Tibial nerve (tissue), 4 donors: ENCODE data around the gene PPP4R1. TPM values are rescaled to one million over a fixed set of nuclear protein-coding genes. Genes with fewer than 3 reads are reported as not detected.

Source experiments
- DNase-seq, 2 donors: peaks; one replicate each; pipeline ENCODE4 v3.0.0-alpha.2; 2019; ENCODE audit warnings: low spot score in 2 of 2
- H3K27ac ChIP-seq, 4 donors: fragments of 200-600 bp; sonication (generic) in 3 of 4; one replicate each; pipeline ENCODE4 v1.5.1; 2017 to 2019; ENCODE audit warnings: mild to moderate bottlenecking in 1 of 4
- H3K27me3 ChIP-seq, 2 donors: fragments of 200-600 bp; sonication (generic) in 1 of 2; one replicate each; pipeline versions ENCODE4 v1.5.1 to v1.6.0; 2017 to 2019
- H3K36me3 ChIP-seq, 3 donors: fragments of 200-600 bp; sonication (generic); one replicate each; pipeline ENCODE4 v1.5.1; 2018 to 2019
- H3K4me1 ChIP-seq, 4 donors: fragments of 200-600 bp; sonication (generic) in 3 of 4; one replicate each; pipeline ENCODE4 v1.5.1; 2017 to 2019
- H3K4me3 ChIP-seq, 4 donors: fragments of 200-600 bp; sonication (generic) in 3 of 4; one replicate each; pipeline ENCODE4 v1.5.1; 2017 to 2019; ENCODE audit warnings: mild to moderate bottlenecking in 1 of 4, moderate library complexity in 1 of 4
- H3K9me3 ChIP-seq, 4 donors: fragments of 200-600 bp; sonication (generic) in 3 of 4; one replicate each; pipeline ENCODE4 v1.5.1; 2017 to 2019
- EP300 ChIP-seq, 2 donors: sonication (generic); formaldehyde crosslinking; IDR thresholded peaks; one replicate each; pipeline ENCODE4 v1.6.1; 2017; ENCODE audit warnings: antibody characterized with exemption in 2 of 2, mild to moderate bottlenecking in 1 of 2
- POLR2A ChIP-seq, 2 donors: fragments of 450-650 bp; IDR thresholded peaks; one replicate each; pipeline ENCODE4 v1.6.1; 2017; ENCODE audit warnings: antibody characterized with exemption in 2 of 2, mild to moderate bottlenecking in 2 of 2, moderate library complexity in 2 of 2
- WGBS, 2 donors: methylation state at CpG; one replicate each; pipeline ENCODE4 v1.1.5; 2018; 5-methylcytosine and 5-hydroxymethylcytosine counted together
- total RNA-seq, 4 donors: library from RNA; depleted of rRNA; stranded (reverse); fragments of >200 nt; gene quantifications; one replicate each; pipeline ENCODE4 v1.1.0, GENCODE V29; 2016
- TF ChIP-seq, protein P1 (sequence below), 5 experiments: fragments of 200-600 bp in 3 of 5; fragments of 450-650 bp in 2 of 5; sonication (generic) in 3 of 5; IDR thresholded peaks; one replicate each; pipeline ENCODE4 v1.5.1; 2016 to 2019; ENCODE audit warnings: antibody characterized with exemption in 5 of 5, mild to moderate bottlenecking in 3 of 5, moderate library complexity in 2 of 5

PPP4R1 gene
- total RNA-seq, 4 donors from 2014 or later, result 97.7 to 124 (median 102) TPM

DNA sequence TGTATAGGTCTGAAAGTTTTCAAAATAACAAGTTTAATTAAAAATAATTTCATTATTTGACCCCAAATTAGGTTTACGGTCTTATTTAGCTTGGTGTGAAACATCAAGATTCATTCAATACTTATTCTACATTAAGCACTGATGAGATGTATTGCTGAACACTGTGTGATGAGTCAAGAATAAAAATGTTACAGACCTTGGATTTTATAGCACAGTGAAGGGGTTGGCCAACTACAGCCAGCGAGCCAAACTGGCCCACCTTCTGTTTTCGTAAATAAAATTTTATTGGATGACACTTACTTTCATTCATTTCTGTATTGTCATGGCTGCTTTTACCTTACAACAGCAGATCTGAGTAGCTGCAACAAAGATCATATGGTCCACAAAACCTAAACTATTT, 8.3 kb downstream of the PPP4R1 start:
- DNase-seq, result no peak
- WGBS, 2 donors, result 86 to 89% methylated on average over 3 of the region's 3 CpGs
- peaks cover 0 to 6% (median 0%) of the 10 kb centered on the region in 4 donors for H3K9me3 ChIP-seq

DNA sequence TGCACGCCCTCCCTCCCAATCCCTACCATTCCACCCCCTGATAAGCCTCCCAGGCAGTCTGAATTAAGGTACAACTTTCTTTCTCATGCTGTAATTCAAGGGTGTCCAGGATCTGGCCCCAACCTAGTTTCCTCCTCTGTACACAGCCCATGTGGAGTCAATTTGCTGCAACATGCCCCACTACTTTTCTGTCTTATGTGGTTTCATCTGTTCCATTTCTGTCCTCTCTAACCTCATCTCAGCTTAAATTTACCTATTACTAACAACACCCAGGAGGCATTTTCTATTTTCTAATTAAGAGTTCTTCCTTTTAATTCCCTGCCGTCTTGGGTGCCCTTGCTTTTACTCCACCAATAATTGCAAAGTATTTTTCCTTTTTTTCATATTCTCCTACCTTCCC, 10.0 kb downstream of the PPP4R1 start:
- H3K27me3 ChIP-seq, result no peaks in the 10 kb centered on the region
- H3K4me3 ChIP-seq, result no peak overlapping the region
- TF ChIP-seq, protein P1, sequence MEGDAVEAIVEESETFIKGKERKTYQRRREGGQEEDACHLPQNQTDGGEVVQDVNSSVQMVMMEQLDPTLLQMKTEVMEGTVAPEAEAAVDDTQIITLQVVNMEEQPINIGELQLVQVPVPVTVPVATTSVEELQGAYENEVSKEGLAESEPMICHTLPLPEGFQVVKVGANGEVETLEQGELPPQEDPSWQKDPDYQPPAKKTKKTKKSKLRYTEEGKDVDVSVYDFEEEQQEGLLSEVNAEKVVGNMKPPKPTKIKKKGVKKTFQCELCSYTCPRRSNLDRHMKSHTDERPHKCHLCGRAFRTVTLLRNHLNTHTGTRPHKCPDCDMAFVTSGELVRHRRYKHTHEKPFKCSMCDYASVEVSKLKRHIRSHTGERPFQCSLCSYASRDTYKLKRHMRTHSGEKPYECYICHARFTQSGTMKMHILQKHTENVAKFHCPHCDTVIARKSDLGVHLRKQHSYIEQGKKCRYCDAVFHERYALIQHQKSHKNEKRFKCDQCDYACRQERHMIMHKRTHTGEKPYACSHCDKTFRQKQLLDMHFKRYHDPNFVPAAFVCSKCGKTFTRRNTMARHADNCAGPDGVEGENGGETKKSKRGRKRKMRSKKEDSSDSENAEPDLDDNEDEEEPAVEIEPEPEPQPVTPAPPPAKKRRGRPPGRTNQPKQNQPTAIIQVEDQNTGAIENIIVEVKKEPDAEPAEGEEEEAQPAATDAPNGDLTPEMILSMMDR (IDR thresholded peaks at IDR 0.05), result no peak
- TF ChIP-seq EP300 (IDR thresholded peaks at IDR 0.05), result no peak
- no peak for TF ChIP-seq POLR2A (IDR thresholded peaks at IDR 0.05)
- H3K36me3 ChIP-seq, result peaks cover 0 to 18% (median 0%) of the 10 kb centered on the region in 3 donors
- 84 to 90% methylated on average over 2 of the region's 2 CpGs for WGBS, 2 donors
- no peak overlapping the region for H3K27ac ChIP-seq
- DNase-seq, result no peak
- H3K4me1 ChIP-seq, result peaks cover 0 to 19% (median 2%) of the 10 kb centered on the region in 4 donors
- peaks cover 0 to 22% (median 7%) of the 10 kb centered on the region in 4 donors for H3K9me3 ChIP-seq

More for the DNA sequence above, 8.3 kb downstream of the PPP4R1 start:
- peaks cover 3 to 34% (median 5%) of the 10 kb centered on the region in 4 donors for H3K4me1 ChIP-seq
- H3K36me3 ChIP-seq, result peaks cover 0 to 9% (median 0%) of the 10 kb centered on the region in 3 donors
- H3K27ac ChIP-seq, result no peak overlapping the region
- H3K27me3 ChIP-seq, result no peaks in the 10 kb centered on the region
- H3K4me3 ChIP-seq, result no peak overlapping the region
- TF ChIP-seq POLR2A (IDR thresholded peaks at IDR 0.05), result no peak
- TF ChIP-seq EP300 (IDR thresholded peaks at IDR 0.05), result no peak
- TF ChIP-seq, protein P1 (IDR thresholded peaks at IDR 0.05), result no peak

DNA sequence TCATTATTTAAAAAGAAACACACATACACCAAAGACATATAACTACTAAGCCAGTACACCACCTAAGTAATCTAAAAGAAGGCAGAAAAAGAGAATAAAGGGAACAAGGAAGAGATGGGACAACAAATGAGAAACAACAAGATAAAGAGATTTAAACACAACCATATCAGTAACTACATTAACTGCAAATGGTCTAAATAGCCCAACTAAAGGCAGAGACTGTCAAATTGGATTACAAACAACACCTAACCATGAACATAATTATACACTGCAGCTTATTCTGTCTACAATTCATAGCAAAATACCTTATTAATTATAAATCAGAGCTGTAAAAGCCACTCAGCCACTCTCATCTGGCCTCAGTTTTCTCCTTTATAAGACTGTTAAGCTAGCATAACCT, 15.0 kb downstream of the PPP4R1 start:
- no peak overlapping the region for H3K4me3 ChIP-seq
- no peak for DNase-seq
- H3K27ac ChIP-seq, result no peak overlapping the region
- TF ChIP-seq POLR2A (IDR thresholded peaks at IDR 0.05) (no peak), EP300 (IDR thresholded peaks at IDR 0.05) (no peak)
- H3K9me3 ChIP-seq, result peaks cover 0 to 44% (median 10%) of the 10 kb centered on the region in 4 donors
- peaks cover 0 to 29% (median 0%) of the 10 kb centered on the region in 3 donors for H3K36me3 ChIP-seq
- no peaks in the 10 kb centered on the region for H3K27me3 ChIP-seq
- peaks cover 0 to 22% (median 9%) of the 10 kb centered on the region in 4 donors for H3K4me1 ChIP-seq

DNA sequence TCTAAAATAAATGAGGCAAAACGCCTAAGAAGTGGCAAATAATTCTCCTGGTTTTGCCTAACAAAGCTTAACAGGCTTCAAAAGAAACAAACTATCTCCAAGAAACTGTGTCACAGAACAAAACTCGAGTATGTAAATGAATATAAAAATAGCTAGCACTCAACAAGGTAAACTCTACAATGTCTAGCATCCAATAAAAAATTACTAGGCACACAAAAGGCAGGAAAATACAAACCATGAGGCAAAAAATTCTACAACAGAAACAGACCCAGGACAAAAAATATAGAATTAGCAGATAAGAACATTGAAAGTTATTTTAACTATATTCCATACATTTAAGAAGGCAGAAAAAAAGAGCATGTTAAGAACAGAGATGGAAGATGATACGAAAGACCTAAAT, 16.8 kb downstream of the PPP4R1 start:
- no peaks in the 10 kb centered on the region for H3K27me3 ChIP-seq
- DNase-seq, result no peak
- WGBS, 2 donors, result 92 to 93% methylated on average over 3 of the region's 3 CpGs
- peaks cover 0 to 44% (median 10%) of the 10 kb centered on the region in 4 donors for H3K9me3 ChIP-seq
- H3K27ac ChIP-seq, result no peak overlapping the region
- TF ChIP-seq, protein P1 (IDR thresholded peaks at IDR 0.05), result no peak
- TF ChIP-seq POLR2A (IDR thresholded peaks at IDR 0.05) (no peak), EP300 (IDR thresholded peaks at IDR 0.05) (no peak)
- peaks cover 0 to 37% (median 0%) of the 10 kb centered on the region in 3 donors for H3K36me3 ChIP-seq
- H3K4me3 ChIP-seq, result no peak overlapping the region
- peaks cover 0 to 22% (median 9%) of the 10 kb centered on the region in 4 donors for H3K4me1 ChIP-seq

DNA sequence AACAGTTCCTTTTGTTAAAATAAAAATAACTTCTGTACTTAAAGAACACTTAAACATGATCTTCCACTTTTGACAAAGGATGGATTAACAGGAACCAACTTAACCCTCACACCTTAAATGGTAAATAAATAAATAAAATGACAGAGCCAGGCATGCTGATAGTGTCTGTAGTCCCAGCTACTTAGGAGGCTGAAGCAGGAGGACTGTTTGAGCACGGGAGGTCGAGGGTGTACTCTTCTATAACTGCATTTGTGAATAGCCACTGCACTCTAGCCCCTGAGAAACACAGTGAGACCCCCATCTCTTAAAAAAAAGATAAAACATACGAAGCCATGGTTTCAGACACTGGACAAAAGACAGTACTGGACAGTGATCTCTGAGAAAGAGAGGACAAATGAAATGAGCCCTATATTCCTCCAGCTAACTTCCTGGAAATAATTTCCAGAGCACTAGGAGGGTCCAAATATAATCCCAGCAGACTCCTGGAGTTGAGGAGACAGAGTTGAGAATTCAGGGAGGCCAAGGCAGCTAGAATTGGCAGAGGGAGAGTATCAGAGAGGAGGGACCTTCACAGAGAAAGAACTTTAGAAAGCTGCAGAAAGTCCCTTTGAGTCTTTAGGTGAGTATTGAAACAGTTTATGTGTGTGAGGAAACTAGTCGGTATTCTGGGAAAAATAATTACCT, 17.4 kb downstream of the PPP4R1 start:
- peaks cover 0 to 22% (median 9%) of the 10 kb centered on the region in 4 donors for H3K4me1 ChIP-seq
- 80 to 90% methylated on average over 4 of the region's 4 CpGs for WGBS, 2 donors
- peaks cover 0 to 42% (median 0%) of the 10 kb centered on the region in 3 donors for H3K36me3 ChIP-seq
- H3K27ac ChIP-seq, result no peak overlapping the region
- TF ChIP-seq, protein P1 (IDR thresholded peaks at IDR 0.05), result no peak
- no peak for TF ChIP-seq POLR2A (IDR thresholded peaks at IDR 0.05)
- no peak for TF ChIP-seq EP300 (IDR thresholded peaks at IDR 0.05)
- no peak overlapping the region for H3K4me3 ChIP-seq
- H3K9me3 ChIP-seq, result peaks cover 0 to 44% (median 10%) of the 10 kb centered on the region in 4 donors
- H3K27me3 ChIP-seq, result no peaks in the 10 kb centered on the region
- DNase-seq, result no peak
